ENCODE data around the gene ABCG1.

Gene ABCG1

GRCh38 chr21:42233067-42233961, 14.4 kb downstream of the ABCG1 start:
- no peak for DNase-seq

GRCh38 chr21:42234041-42234440, 15.1 kb downstream of the ABCG1 start:
- no peak for DNase-seq

GRCh38 chr21:42234464-42235241, 15.7 kb downstream of the ABCG1 start:
- DNase-seq: peak; percentile 32

- no peak for DNase-seq
Observed at GRCh38 chr21:42235593-42235992, 16.7 kb downstream of the ABCG1 start.

- no peak for DNase-seq
Observed at GRCh38 chr21:42236014-42236413, 17.1 kb downstream of the ABCG1 start.

- DNase-seq: no peak
Observed at GRCh38 chr21:42236693-42237092, 17.8 kb downstream of the ABCG1 start.

GRCh38 chr21:42237161-42237560, 18.2 kb downstream of the ABCG1 start:
- DNase-seq: no peak

GRCh38 chr21:42237577-42237976, 18.6 kb downstream of the ABCG1 start:
- no peak for DNase-seq

GRCh38 chr21:42238185-42238934, 19.4 kb downstream of the ABCG1 start:
- no peak for DNase-seq

GRCh38 chr21:42239556-42239955, 20.6 kb downstream of the ABCG1 start:
- DNase-seq: no peak

- no peak for DNase-seq
Observed at GRCh38 chr21:42239973-42240372, 21.0 kb downstream of the ABCG1 start.

GRCh38 chr21:42242611-42243010, 23.7 kb downstream of the ABCG1 start:
- no peak for DNase-seq

GRCh38 chr21:42243026-42243425, 24.1 kb downstream of the ABCG1 start:
- no peak for DNase-seq

- peak; percentile 24 for DNase-seq
Observed at GRCh38 chr21:42245331-42246193, 26.6 kb downstream of the ABCG1 start.

- no peak for DNase-seq
Observed at GRCh38 chr21:42247716-42248115, 28.8 kb downstream of the ABCG1 start.

- no peak for DNase-seq
Observed at GRCh38 chr21:42248241-42248640, 29.3 kb downstream of the ABCG1 start.

- no peak for DNase-seq
Observed at GRCh38 chr21:42248783-42249597, 30.1 kb downstream of the ABCG1 start.

- DNase-seq: no peak
Observed at GRCh38 chr21:42250422-42251403, 31.8 kb downstream of the ABCG1 start.

GRCh38 chr21:42251654-42252324, 32.8 kb downstream of the ABCG1 start:
- no peak for DNase-seq

- DNase-seq: no peak
Observed at GRCh38 chr21:42252325-42252654, 33.4 kb downstream of the ABCG1 start.
